ENCODE data around the gene MMP2.

Gene MMP2

DNA sequence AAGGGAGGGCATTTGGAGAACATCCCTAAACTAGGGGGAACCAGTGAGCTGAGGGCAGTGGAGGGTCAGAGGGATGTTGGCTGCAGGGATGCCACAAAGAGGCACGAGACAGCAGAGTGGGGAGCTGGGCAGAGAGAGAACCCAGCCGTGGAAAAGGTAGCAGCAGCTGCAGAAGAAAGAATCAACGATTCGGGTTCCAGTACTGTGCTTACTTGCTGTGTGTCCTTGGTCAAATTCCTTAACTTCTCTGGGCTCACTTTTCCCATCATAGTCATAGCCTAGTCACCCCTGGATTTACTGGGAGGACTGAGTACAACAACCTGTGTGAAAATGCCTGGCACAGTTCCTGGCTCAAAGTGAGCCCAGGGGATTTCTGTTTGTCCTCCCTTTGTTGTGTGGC is 12.8 kb upstream of the MMP2 start:
- H3K4me1 ChIP-seq (ENCODE audit: control insufficient read depth, insufficient read depth, low read length) = no peaks in the 10 kb centered on the region
- ChIA-PET CTCF (interaction anchor here (0.6 to 14.4 kb wide), 11 partner anchors 29 to 376 kb away, joined by 3 to 407 read pairs (median 7); no protein-coding TSS in a partner anchor), POLR2A (no interaction called here)
- H3K9me3 ChIP-seq (ENCODE audit: control insufficient read depth, insufficient read depth, low read depth, low read length) = no peaks in the 10 kb centered on the region
- H3K27ac ChIP-seq (ENCODE audit: extremely low read depth, low read depth, low read length) = no peak overlapping the region
- H3K36me3 ChIP-seq (ENCODE audit: control insufficient read depth in 2 of 2, insufficient read depth in 1 of 2, low read length in 2 of 2) = no peaks in the 10 kb centered on the region
- H3K4me3 ChIP-seq (ENCODE audit: low read depth, low read length) = no peak overlapping the region
- TF ChIP-seq ZBTB48 (tag by site-specific recombination; IDR thresholded peaks at IDR 0.05) = no peak
- TF ChIP-seq, protein P1, sequence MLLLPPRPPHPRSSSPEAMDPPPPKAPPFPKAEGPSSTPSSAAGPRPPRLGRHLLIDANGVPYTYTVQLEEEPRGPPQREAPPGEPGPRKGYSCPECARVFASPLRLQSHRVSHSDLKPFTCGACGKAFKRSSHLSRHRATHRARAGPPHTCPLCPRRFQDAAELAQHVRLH (tag by site-specific recombination; IDR thresholded peaks at IDR 0.05) = no peak
- no peak for TF ChIP-seq ZSCAN23 (tag by site-specific recombination; IDR thresholded peaks at IDR 0.05)
- TF ChIP-seq KLF1 (tag by site-specific recombination; IDR thresholded peaks at IDR 0.05) = no peak
- TF ChIP-seq, protein P2, sequence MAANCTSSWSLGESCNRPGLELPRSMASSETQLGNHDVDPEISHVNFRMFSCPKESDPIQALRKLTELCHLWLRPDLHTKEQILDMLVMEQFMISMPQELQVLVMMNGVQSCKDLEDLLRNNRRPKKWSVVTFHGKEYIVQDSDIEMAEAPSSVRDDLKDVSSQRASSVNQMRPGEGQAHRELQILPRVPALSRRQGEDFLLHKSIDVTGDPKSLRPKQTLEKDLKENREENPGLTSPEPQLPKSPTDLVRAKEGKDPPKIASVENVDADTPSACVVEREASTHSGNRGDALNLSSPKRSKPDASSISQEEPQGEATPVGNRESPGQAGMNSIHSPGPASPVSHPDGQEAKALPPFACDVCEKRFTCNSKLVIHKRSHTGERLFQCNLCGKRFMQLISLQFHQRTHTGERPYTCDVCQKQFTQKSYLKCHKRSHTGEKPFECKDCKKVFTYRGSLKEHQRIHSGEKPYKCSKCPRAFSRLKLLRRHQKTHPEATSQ (tag by site-specific recombination; IDR thresholded peaks at IDR 0.05) = no peak
- TF ChIP-seq ZNF560 (tag by site-specific recombination; IDR thresholded peaks at IDR 0.05; ENCODE audit: borderline replicate concordance) = no peak
- TF ChIP-seq ZNF624 (tag by site-specific recombination; IDR thresholded peaks at IDR 0.05) = no peak
- TF ChIP-seq ZNF768 (tag by site-specific recombination; IDR thresholded peaks at IDR 0.05) = peak; percentile 58; the same call in 1 of the 2 replicates

DNA sequence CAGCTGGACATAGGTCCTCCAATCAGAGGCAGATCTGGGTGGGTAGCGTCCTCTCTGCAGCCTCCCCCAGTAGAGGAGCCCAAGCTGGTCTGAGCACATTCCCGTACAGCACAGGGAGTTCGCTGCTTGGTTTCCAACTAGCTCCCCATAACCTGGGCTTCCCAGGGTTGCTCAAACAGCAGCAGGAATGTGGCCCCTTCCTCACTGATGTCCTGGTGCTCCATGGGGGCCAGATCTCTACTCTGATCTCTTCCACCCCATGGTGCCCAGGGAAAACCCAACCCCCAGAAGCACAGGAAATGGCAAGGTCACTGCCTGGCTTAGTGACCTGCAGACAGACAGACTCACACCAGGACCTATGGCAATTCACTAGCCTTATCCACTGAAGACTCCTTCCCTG is 11.1 kb upstream of the MMP2 start:
- ChIA-PET CTCF (interaction anchor here (0.7 to 14.4 kb wide), 3 partner anchors 34 to 234 kb away, joined by 3 to 407 read pairs (median 3); no protein-coding TSS in a partner anchor), POLR2A (no interaction called here)
- Histone ChIP-seq H3K27ac (ENCODE audit: extremely low read depth, low read depth, low read length) (no peak overlapping the region), H3K9me3 (ENCODE audit: control insufficient read depth, insufficient read depth, low read depth, low read length) (no peaks in the 10 kb centered on the region), H3K36me3 (ENCODE audit: control insufficient read depth in 2 of 2, insufficient read depth in 1 of 2, low read length in 2 of 2) (no peaks in the 10 kb centered on the region), H3K4me3 (ENCODE audit: low read depth, low read length) (no peak overlapping the region), H3K4me1 (ENCODE audit: control insufficient read depth, insufficient read depth, low read length) (no peaks in the 10 kb centered on the region)
- TF ChIP-seq, protein P3, sequence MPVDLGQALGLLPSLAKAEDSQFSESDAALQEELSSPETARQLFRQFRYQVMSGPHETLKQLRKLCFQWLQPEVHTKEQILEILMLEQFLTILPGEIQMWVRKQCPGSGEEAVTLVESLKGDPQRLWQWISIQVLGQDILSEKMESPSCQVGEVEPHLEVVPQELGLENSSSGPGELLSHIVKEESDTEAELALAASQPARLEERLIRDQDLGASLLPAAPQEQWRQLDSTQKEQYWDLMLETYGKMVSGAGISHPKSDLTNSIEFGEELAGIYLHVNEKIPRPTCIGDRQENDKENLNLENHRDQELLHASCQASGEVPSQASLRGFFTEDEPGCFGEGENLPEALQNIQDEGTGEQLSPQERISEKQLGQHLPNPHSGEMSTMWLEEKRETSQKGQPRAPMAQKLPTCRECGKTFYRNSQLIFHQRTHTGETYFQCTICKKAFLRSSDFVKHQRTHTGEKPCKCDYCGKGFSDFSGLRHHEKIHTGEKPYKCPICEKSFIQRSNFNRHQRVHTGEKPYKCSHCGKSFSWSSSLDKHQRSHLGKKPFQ (tag by site-specific recombination; IDR thresholded peaks at IDR 0.05) = no peak
- no peak for TF ChIP-seq ZNF112 (tag by site-specific recombination; IDR thresholded peaks at IDR 0.05)
- TF ChIP-seq, protein P4, sequence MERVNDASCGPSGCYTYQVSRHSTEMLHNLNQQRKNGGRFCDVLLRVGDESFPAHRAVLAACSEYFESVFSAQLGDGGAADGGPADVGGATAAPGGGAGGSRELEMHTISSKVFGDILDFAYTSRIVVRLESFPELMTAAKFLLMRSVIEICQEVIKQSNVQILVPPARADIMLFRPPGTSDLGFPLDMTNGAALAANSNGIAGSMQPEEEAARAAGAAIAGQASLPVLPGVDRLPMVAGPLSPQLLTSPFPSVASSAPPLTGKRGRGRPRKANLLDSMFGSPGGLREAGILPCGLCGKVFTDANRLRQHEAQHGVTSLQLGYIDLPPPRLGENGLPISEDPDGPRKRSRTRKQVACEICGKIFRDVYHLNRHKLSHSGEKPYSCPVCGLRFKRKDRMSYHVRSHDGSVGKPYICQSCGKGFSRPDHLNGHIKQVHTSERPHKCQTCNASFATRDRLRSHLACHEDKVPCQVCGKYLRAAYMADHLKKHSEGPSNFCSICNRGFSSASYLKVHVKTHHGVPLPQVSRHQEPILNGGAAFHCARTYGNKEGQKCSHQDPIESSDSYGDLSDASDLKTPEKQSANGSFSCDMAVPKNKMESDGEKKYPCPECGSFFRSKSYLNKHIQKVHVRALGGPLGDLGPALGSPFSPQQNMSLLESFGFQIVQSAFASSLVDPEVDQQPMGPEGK (tag by site-specific recombination; IDR thresholded peaks at IDR 0.05) = no peak
- no peak for TF ChIP-seq SALL2 (tag by site-specific recombination; IDR thresholded peaks at IDR 0.05; ENCODE audit: borderline replicate concordance)
- TF ChIP-seq ZNF571 (tag by site-specific recombination; IDR thresholded peaks at IDR 0.05) = no peak
- TF ChIP-seq MZF1 (tag by site-specific recombination; IDR thresholded peaks at IDR 0.05; ENCODE audit: borderline replicate concordance) = no peak
- no peak for TF ChIP-seq ZNF510 (tag by site-specific recombination; IDR thresholded peaks at IDR 0.05; ENCODE audit: insufficient replicate concordance)
- TF ChIP-seq ZIC2 (tag by site-specific recombination; IDR thresholded peaks at IDR 0.05) = 0 out of 2 replicates have a peak, but pooled peaks have one; percentile 11

Data from HEK293 (cell line).